RWPE2 (cell line): ENCODE data around the gene NPM1.

Source experiments
- ATAC-seq: fragments of 200-7000 bp; cut with Tn5 transposase; 3 replicates; pipeline ENCODE4 v1.9.1; 2021; ENCODE audit warnings: low read depth
- DNase-seq: peaks from one replicate; pipeline ENCODE4 v3.0.0-alpha.2; 2020; ENCODE audit warnings: low spot score
- H3K27ac ChIP-seq: fragments of 450-650 bp; 2 replicates; pipeline ENCODE4 v1.5.1; 2017; ENCODE audit warnings: mild to moderate bottlenecking; ENCODE audit not compliant: poor library complexity, severe bottlenecking
- H3K27me3 ChIP-seq: fragments of 250-450 bp; sonication (Bioruptor Pico); 2 replicates; pipeline ENCODE4 v1.5.1; 2021; ENCODE audit warnings: mild to moderate bottlenecking, moderate library complexity; ENCODE audit not compliant: insufficient read depth, poor library complexity, severe bottlenecking
- H3K36me3 ChIP-seq: fragments of 250-450 bp; sonication (Bioruptor Pico); 2 replicates; pipeline ENCODE4 v1.5.1; 2020; ENCODE audit warnings: low read depth, mild to moderate bottlenecking, moderate library complexity
- H3K4me1 ChIP-seq: fragments of 250-450 bp; sonication (Bioruptor Pico); 2 replicates; pipeline ENCODE4 v1.5.1; 2021; ENCODE audit warnings: mild to moderate bottlenecking, moderate library complexity; ENCODE audit not compliant: insufficient read depth, poor library complexity, severe bottlenecking
- H3K4me3 ChIP-seq: fragments of 250-450 bp; sonication (Bioruptor Pico); 2 replicates; pipeline ENCODE4 v1.5.1; 2021; ENCODE audit warnings: mild to moderate bottlenecking, moderate library complexity; ENCODE audit not compliant: severe bottlenecking
- H3K9me3 ChIP-seq: fragments of 250-450 bp; sonication (Bioruptor Pico); 2 replicates; pipeline ENCODE4 v1.5.1; 2021; ENCODE audit warnings: mild to moderate bottlenecking, moderate library complexity; ENCODE audit not compliant: severe bottlenecking
- CTCF ChIP-seq: fragments of 450-650 bp; IDR thresholded peaks from one replicate; pipeline ENCODE4 v1.5.1; 2017; ENCODE audit warnings: mild to moderate bottlenecking, moderate library complexity; ENCODE audit not compliant: poor library complexity, severe bottlenecking

Gene NPM1

GRCh38 chr5:171432583-171433351, 45.1 kb downstream of the NPM1 start:
- H3K27me3 ChIP-seq: no peaks in the 10 kb centered on the region
- no peak for TF ChIP-seq CTCF
- no peaks in the 10 kb centered on the region for H3K9me3 ChIP-seq
- no peaks in the 10 kb centered on the region for H3K36me3 ChIP-seq
- DNase-seq (peak; percentile 38), ATAC-seq (no peak)
- no peaks in the 10 kb centered on the region for H3K4me1 ChIP-seq
- H3K27ac ChIP-seq: no peak overlapping the region
- H3K4me3 ChIP-seq: no peak overlapping the region

- no peak overlapping the region for H3K4me3 ChIP-seq
- H3K27ac ChIP-seq: no peak overlapping the region
- no peaks in the 10 kb centered on the region for H3K4me1 ChIP-seq
- TF ChIP-seq CTCF: no peak
- no peaks in the 10 kb centered on the region for H3K27me3 ChIP-seq
- no peak for ATAC-seq
- H3K9me3 ChIP-seq: no peaks in the 10 kb centered on the region
- H3K36me3 ChIP-seq: no peaks in the 10 kb centered on the region
- DNase-seq: no peak
Measured at GRCh38 chr5:171433352-171433698, 45.7 kb downstream of the NPM1 start.

- ATAC-seq (no peak; the same call in 2 of the 3 replicates), DNase-seq (no peak)
- Histone ChIP-seq H3K27ac (no peak overlapping the region), H3K4me3 (no peak overlapping the region), H3K36me3 (no peaks in the 10 kb centered on the region), H3K9me3 (no peaks in the 10 kb centered on the region), H3K27me3 (no peaks in the 10 kb centered on the region), H3K4me1 (no peaks in the 10 kb centered on the region)
- TF ChIP-seq CTCF: no peak
Measured at GRCh38 chr5:171433982-171434676, 46.5 kb downstream of the NPM1 start.

- no peak for DNase-seq
- H3K27me3 ChIP-seq: no peaks in the 10 kb centered on the region
- no peak overlapping the region for H3K4me3 ChIP-seq
- no peaks in the 10 kb centered on the region for H3K9me3 ChIP-seq
- H3K36me3 ChIP-seq: no peaks in the 10 kb centered on the region
- no peaks in the 10 kb centered on the region for H3K4me1 ChIP-seq
- H3K27ac ChIP-seq: no peak overlapping the region
- no peak for ATAC-seq
- no peak for TF ChIP-seq CTCF
Measured at GRCh38 chr5:171434874-171435273, 47.2 kb downstream of the NPM1 start.

- Histone ChIP-seq H3K27me3 (no peaks in the 10 kb centered on the region), H3K27ac (no peak overlapping the region), H3K9me3 (no peaks in the 10 kb centered on the region), H3K36me3 (no peaks in the 10 kb centered on the region), H3K4me1 (no peaks in the 10 kb centered on the region), H3K4me3 (no peak overlapping the region)
- TF ChIP-seq CTCF: no peak
- ATAC-seq: no peak; the same call in 2 of the 3 replicates
- no peak for DNase-seq
Measured at GRCh38 chr5:171435908-171436307, 48.3 kb downstream of the NPM1 start.
